ENCODE measurements around the gene U2AF2. TPM values are rescaled to one million over a fixed set of nuclear protein-coding genes. Genes with fewer than 3 reads are reported as not detected.

U2AF2 gene
- polyA plus RNA-seq, 1 donor from 2014 or later: 129 TPM

- H3K4me3 ChIP-seq (ENCODE audit: low read length): no peak overlapping the region
- TF ChIP-seq MXI1 (conservative IDR thresholded peaks at IDR 0.05; ENCODE audit: poor library complexity, severe bottlenecking) (no peak), CTCF (IDR thresholded peaks at IDR 0.05; ENCODE audit: poor library complexity, severe bottlenecking) (no peak), POLR2AphosphoS5 (IDR thresholded peaks at IDR 0.05) (no peak), RAD21 (conservative IDR thresholded peaks at IDR 0.05) (no peak), SMC3 (conservative IDR thresholded peaks at IDR 0.05; ENCODE audit: poor library complexity) (no peak), TAF1 (IDR thresholded peaks at IDR 0.05; ENCODE audit: low read depth) (no peak), EP300 (conservative IDR thresholded peaks at IDR 0.05; ENCODE audit: poor library complexity, severe bottlenecking) (no peak), EZH2 (IDR thresholded peaks at IDR 0.05; ENCODE audit: borderline replicate concordance, insufficient read depth, low read length, poor library complexity, severe bottlenecking) (no peak)
- TF ChIP-seq, protein P1, sequence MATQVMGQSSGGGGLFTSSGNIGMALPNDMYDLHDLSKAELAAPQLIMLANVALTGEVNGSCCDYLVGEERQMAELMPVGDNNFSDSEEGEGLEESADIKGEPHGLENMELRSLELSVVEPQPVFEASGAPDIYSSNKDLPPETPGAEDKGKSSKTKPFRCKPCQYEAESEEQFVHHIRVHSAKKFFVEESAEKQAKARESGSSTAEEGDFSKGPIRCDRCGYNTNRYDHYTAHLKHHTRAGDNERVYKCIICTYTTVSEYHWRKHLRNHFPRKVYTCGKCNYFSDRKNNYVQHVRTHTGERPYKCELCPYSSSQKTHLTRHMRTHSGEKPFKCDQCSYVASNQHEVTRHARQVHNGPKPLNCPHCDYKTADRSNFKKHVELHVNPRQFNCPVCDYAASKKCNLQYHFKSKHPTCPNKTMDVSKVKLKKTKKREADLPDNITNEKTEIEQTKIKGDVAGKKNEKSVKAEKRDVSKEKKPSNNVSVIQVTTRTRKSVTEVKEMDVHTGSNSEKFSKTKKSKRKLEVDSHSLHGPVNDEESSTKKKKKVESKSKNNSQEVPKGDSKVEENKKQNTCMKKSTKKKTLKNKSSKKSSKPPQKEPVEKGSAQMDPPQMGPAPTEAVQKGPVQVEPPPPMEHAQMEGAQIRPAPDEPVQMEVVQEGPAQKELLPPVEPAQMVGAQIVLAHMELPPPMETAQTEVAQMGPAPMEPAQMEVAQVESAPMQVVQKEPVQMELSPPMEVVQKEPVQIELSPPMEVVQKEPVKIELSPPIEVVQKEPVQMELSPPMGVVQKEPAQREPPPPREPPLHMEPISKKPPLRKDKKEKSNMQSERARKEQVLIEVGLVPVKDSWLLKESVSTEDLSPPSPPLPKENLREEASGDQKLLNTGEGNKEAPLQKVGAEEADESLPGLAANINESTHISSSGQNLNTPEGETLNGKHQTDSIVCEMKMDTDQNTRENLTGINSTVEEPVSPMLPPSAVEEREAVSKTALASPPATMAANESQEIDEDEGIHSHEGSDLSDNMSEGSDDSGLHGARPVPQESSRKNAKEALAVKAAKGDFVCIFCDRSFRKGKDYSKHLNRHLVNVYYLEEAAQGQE (IDR thresholded peaks at IDR 0.05; ENCODE audit: borderline replicate concordance): no peak
- H3K9me3 ChIP-seq (ENCODE audit: low read length): no peaks in the 10 kb centered on the region
- H3K9ac ChIP-seq (ENCODE audit: low read length): no peak overlapping the region
- H3K36me3 ChIP-seq (ENCODE audit: insufficient read depth, low read length): no peaks in the 10 kb centered on the region
- H3K9me2 ChIP-seq (ENCODE audit: insufficient read depth, low read length): no peaks in the 10 kb centered on the region
- no peak overlapping the region for H2AFZ ChIP-seq (ENCODE audit: low read depth, low read length)
- no peak overlapping the region for H3K27ac ChIP-seq (ENCODE audit: low read length)
- H4K20me1 ChIP-seq (ENCODE audit: insufficient read depth): no peaks in the 10 kb centered on the region
- H3F3A ChIP-seq (ENCODE audit: insufficient read depth, low read length, poor library complexity, severe bottlenecking): no peaks in the 10 kb centered on the region
- H3K4me2 ChIP-seq (ENCODE audit: low read length): no peak overlapping the region
- no peaks in the 10 kb centered on the region for H3K27me3 ChIP-seq (ENCODE audit: insufficient read depth, low read depth, low read length)
- no peaks in the 10 kb centered on the region for H3K79me2 ChIP-seq (replicated peaks; ENCODE audit: insufficient read depth, low read length)
Observed at GRCh38 chr19:55695511-55696290, 40.9 kb downstream of the U2AF2 start.

GRCh38 chr19:55696301-55697068 is 41.6 kb downstream of the U2AF2 start:
- Histone ChIP-seq H3K4me3 (ENCODE audit: low read length) (no peak overlapping the region), H3K79me2 (replicated peaks; ENCODE audit: insufficient read depth, low read length) (no peaks in the 10 kb centered on the region), H3K27ac (ENCODE audit: low read length) (no peak overlapping the region), H3K9me3 (ENCODE audit: low read length) (no peaks in the 10 kb centered on the region), H4K20me1 (ENCODE audit: insufficient read depth) (no peaks in the 10 kb centered on the region), H3K36me3 (ENCODE audit: insufficient read depth, low read length) (no peaks in the 10 kb centered on the region), H2AFZ (ENCODE audit: low read depth, low read length) (no peak overlapping the region), H3K9me2 (ENCODE audit: insufficient read depth, low read length) (no peaks in the 10 kb centered on the region), H3K4me2 (ENCODE audit: low read length) (no peak overlapping the region), H3K9ac (ENCODE audit: low read length) (no peak overlapping the region), H3K27me3 (ENCODE audit: insufficient read depth, low read depth, low read length) (no peaks in the 10 kb centered on the region), H3F3A (ENCODE audit: insufficient read depth, low read length, poor library complexity, severe bottlenecking) (no peaks in the 10 kb centered on the region)
- TF ChIP-seq RAD21 (conservative IDR thresholded peaks at IDR 0.05): no peak

Data from neural cell (in vitro differentiated cells).